Endothelial cell of umbilical vein (primary cell): ENCODE results near the gene MRPS14.

Source experiments
- CTCF ChIP-seq, 2 donors: IDR thresholded peaks; 1 replicate in 1 of 2; 2 replicates in 1 of 2; pipeline ENCODE4 v1.5.1; 2011; ENCODE audit warnings: low read length in 2 of 2, mild to moderate bottlenecking in 2 of 2, moderate library complexity in 2 of 2, control low read depth in 1 of 2, inconsistent platforms in 1 of 2, low read depth in 1 of 2; ENCODE audit not compliant: insufficient read depth in 1 of 2; ENCODE audit errors: extremely low read depth in 1 of 2
- EZH2 ChIP-seq: IDR thresholded peaks from 2 replicates; pipeline ENCODE4 v1.6.1; 2012; ENCODE audit warnings: borderline replicate concordance, low read depth, mild to moderate bottlenecking, moderate library complexity, low read length, inconsistent platforms; ENCODE audit not compliant: severe bottlenecking
- JUN ChIP-seq: IDR thresholded peaks from 2 replicates; pipeline ENCODE4 v1.6.1; 2011; ENCODE audit warnings: borderline replicate concordance, low read depth; ENCODE audit not compliant: insufficient read length, insufficient read depth
- MAX ChIP-seq: IDR thresholded peaks from 2 replicates; pipeline ENCODE4 v1.6.1; 2011; ENCODE audit not compliant: insufficient read depth, insufficient read length

GRCh38 chr1:174998569-174999215 lies 24.5 kb downstream of the MRPS14 start:
- TF ChIP-seq CTCF (IDR thresholded peaks at IDR 0.05; ENCODE audit: extremely low read depth in 1 of 2, insufficient read depth in 1 of 2, low read depth in 1 of 2, low read length in 2 of 2) (peak; percentile 52 to 55), MAX (no peak), EZH2 (no peak), JUN (no peak)
